Lower leg skin (tissue), 4 donors: ENCODE results near the gene DOK6. TPM values are rescaled to one million over a fixed set of nuclear protein-coding genes. Genes with fewer than 3 reads are reported as not detected.

ENCODE experiments used
- DNase-seq, 2 donors: peaks; one replicate each; pipeline ENCODE4 v3.0.0-alpha.2; 2019; ENCODE audit warnings: low spot score in 2 of 2
- H3K4me3 ChIP-seq: fragments of 200-600 bp; sonication (generic); 2 replicates; pipeline ENCODE4 v1.5.1; 2017; ENCODE audit warnings: mild to moderate bottlenecking, low read depth; ENCODE audit not compliant: poor library complexity, severe bottlenecking
- POLR2A ChIP-seq, 2 donors: fragments of 450-650 bp; IDR thresholded peaks; one replicate each; pipeline ENCODE4 v1.6.1; 2016 to 2017; ENCODE audit warnings: antibody characterized with exemption in 2 of 2, mild to moderate bottlenecking in 1 of 2, moderate library complexity in 1 of 2
- WGBS, 2 donors: methylation state at CpG; one replicate each; pipeline ENCODE4 v1.1.5; 2018; 5-methylcytosine and 5-hydroxymethylcytosine counted together
- intact Hi-C: fragments of 100-400 bp; cut with DNase I; formaldehyde crosslinking; loops from one replicate; pipeline ENCODE4 v1.15.0; 2023; ENCODE audit warnings: low total_unique reads
- total RNA-seq, 4 donors: library from RNA; depleted of rRNA; stranded (reverse); fragments of >200 nt; gene quantifications; one replicate each; pipeline ENCODE4 v1.1.0, GENCODE V29; 2016
- TF ChIP-seq, protein P1 (sequence below), 3 donors: fragments of 450-650 bp; IDR thresholded peaks; one replicate each; pipeline ENCODE4 v1.5.1; 2016; ENCODE audit warnings: antibody characterized with exemption in 3 of 3, mild to moderate bottlenecking in 3 of 3, moderate library complexity in 2 of 3

Gene DOK6
- total RNA-seq, 4 donors from 2014 or later: 0.21 to 0.45 (median 0.42) TPM

DNA sequence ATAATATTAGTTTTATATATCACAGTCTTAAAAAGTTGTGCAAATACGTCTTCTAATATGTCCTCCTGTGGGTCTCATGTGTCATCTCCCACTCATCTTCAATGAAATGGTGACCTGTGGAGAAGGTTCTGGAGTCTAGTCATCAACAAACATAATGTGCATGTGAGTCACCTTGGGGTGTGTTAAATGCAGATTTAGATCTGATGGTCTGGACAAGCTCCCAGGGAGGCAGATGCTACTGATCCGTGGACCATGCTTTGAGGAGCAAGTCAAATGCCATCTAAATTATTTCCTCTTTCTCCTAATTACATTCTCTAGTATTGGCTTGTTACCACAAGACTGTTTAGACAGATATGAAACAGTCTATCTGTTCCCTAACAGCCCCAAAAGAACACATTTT is 336.0 kb downstream of the DOK6 start:
- intact Hi-C loops: no loop called here
- 87 to 88% methylated on average over 2 of the region's 2 CpGs for WGBS, 2 donors

DNA sequence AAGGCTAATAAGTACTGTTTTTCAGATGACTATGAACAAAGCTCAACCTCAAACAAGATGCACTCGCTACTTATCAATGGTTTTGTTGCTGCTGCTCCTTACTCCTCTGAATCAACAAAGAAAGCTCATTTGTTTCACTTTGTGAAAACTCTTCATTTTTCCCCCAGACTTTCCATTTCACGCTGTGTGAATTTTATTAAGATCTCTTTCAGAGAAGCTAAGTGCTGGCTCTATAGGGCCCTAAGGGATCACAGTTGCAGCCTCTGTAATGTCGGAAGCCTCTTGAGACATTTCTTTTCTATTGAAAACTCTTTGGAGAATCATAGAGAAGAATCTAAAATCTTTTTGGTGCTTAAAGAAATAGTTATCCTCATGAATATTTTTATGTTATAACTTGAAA is 337.2 kb downstream of the DOK6 start:
- no peak overlapping the region for H3K4me3 ChIP-seq
- DNase-seq: no peak
- 90 to 93% methylated on average over 3 of the region's 3 CpGs for WGBS, 2 donors
- intact Hi-C loops: no loop called here
- TF ChIP-seq, protein P1, sequence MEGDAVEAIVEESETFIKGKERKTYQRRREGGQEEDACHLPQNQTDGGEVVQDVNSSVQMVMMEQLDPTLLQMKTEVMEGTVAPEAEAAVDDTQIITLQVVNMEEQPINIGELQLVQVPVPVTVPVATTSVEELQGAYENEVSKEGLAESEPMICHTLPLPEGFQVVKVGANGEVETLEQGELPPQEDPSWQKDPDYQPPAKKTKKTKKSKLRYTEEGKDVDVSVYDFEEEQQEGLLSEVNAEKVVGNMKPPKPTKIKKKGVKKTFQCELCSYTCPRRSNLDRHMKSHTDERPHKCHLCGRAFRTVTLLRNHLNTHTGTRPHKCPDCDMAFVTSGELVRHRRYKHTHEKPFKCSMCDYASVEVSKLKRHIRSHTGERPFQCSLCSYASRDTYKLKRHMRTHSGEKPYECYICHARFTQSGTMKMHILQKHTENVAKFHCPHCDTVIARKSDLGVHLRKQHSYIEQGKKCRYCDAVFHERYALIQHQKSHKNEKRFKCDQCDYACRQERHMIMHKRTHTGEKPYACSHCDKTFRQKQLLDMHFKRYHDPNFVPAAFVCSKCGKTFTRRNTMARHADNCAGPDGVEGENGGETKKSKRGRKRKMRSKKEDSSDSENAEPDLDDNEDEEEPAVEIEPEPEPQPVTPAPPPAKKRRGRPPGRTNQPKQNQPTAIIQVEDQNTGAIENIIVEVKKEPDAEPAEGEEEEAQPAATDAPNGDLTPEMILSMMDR (IDR thresholded peaks at IDR 0.05): no peak
- no peak for TF ChIP-seq POLR2A (IDR thresholded peaks at IDR 0.05)

More for the DNA sequence above, 336.0 kb downstream of the DOK6 start:
- no peak overlapping the region for H3K4me3 ChIP-seq
- no peak for DNase-seq
- TF ChIP-seq, protein P1 (IDR thresholded peaks at IDR 0.05): no peak
- TF ChIP-seq POLR2A (IDR thresholded peaks at IDR 0.05): no peak

DNA sequence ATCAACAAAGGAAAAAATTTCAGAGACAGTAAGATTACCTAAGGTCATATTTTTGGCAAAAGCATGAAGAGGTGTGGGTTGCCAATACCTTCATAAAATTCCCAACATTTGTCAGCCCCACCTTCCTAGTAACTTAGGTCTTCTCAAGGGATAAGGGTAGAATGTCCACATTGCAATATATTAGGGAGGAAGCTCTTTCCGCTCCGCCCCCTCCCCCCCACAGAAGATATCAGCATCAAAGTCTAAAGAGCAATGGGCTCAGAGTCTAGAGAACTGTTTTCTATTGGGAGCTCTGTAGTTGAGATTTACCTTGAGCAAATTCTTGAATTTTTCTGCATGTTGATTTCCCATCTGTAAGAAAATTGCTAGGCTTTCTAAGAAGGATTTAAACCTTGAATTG is 346.7 kb downstream of the DOK6 start:
- no peak overlapping the region for H3K4me3 ChIP-seq
- 86 to 88% methylated on average over 2 of the region's 2 CpGs for WGBS, 2 donors
- TF ChIP-seq, protein P1 (IDR thresholded peaks at IDR 0.05): no peak
- TF ChIP-seq POLR2A (IDR thresholded peaks at IDR 0.05): no peak
- intact Hi-C loops: no loop called here
- no peak for DNase-seq

DNA sequence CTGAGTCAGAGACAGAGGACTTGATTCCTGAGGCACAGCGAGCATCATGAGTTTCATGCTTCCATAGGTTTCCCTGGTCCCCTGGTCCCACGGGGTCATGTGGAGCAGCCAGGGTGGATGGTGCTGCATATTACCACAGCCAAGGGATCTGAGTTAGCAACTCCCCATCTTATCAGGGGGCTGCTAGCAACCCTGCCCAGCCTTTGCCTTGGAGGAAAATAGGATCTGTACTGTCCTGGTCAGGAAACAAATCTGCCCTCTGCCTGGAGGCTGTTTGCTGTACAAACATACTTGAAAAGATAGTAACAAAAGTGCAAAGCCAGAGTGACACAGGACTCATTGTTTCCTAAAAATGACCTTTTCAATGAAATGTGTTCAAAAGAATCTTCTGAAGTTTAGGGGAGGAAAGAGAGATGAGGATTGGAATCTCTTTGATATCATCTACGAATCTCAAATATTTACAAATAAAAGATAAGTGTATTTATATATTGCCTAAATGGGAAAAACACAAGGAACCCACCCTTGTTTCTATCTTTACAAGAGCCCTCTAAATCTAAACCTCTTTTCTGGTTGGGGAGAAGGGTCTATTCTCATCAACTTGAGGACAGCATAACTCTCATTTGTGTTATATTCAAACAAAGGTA is 352.2 kb downstream of the DOK6 start:
- no peak for DNase-seq
- H3K4me3 ChIP-seq: no peak overlapping the region
- no peak for TF ChIP-seq POLR2A (IDR thresholded peaks at IDR 0.05)
- TF ChIP-seq, protein P1 (IDR thresholded peaks at IDR 0.05): no peak
- intact Hi-C loops: no loop called here
- 69 to 87% methylated on average over 3 of the region's 3 CpGs for WGBS, 2 donors

DNA sequence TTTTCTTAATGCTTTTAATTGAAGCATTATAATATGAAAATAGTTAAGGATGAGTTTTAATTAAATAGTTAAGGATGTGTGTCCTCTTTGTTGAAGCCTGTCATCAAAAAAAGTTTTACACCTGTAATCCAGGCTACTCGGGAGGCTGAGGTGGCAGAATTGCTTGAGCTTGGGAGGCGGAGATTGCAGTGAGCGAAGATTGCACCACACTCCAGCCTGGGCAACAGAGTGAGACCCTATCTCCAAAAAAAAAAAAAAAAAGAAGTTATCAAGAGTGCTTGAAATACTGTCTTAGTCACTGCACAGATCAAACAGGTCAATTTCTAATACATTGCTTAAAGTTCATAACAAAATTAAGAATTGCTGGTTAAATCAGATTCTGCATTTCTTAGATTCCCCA is 353.4 kb downstream of the DOK6 start:
- TF ChIP-seq, protein P1 (IDR thresholded peaks at IDR 0.05): no peak
- no peak for TF ChIP-seq POLR2A (IDR thresholded peaks at IDR 0.05)
- DNase-seq: no peak
- WGBS, 2 donors: 96% methylated on average over 3 of the region's 3 CpGs
- intact Hi-C loops: no loop called here
- no peak overlapping the region for H3K4me3 ChIP-seq

DNA sequence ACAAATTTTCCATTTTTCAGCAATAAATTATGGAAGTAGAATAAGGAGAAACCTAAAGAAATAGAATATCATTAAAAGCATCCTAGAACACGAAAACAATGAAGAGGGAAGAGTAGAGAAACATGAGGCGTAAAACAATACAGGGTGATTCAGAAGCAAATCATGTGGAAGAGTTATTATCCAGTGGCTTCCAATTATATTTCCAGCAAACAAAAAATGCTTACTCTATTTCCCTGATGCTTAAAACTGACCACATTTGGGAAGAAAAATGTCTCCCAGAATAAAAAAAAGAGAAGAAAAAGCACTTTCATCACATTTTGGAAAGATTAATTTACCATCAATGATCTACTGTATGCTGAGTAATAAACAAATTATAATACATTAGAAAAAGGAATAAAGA is 354.4 kb downstream of the DOK6 start:
- 83 to 85% methylated on average over 2 of the region's 2 CpGs for WGBS, 2 donors
- no peak for TF ChIP-seq POLR2A (IDR thresholded peaks at IDR 0.05)
- TF ChIP-seq, protein P1 (IDR thresholded peaks at IDR 0.05): no peak
- intact Hi-C loops: no loop called here
- no peak overlapping the region for H3K4me3 ChIP-seq
- no peak for DNase-seq
